Tibial nerve (tissue), 4 donors: Measurements from ENCODE around the gene PRKAB1. TPM values are rescaled to one million over a fixed set of nuclear protein-coding genes. Genes with fewer than 3 reads are reported as not detected.

ENCODE experiments used
- DNase-seq, 2 donors: peaks; one replicate each; pipeline ENCODE4 v3.0.0-alpha.2; 2019; ENCODE audit warnings: low spot score in 2 of 2
- H3K27ac ChIP-seq, 4 donors: fragments of 200-600 bp; sonication (generic) in 3 of 4; one replicate each; pipeline ENCODE4 v1.5.1; 2017 to 2019; ENCODE audit warnings: mild to moderate bottlenecking in 1 of 4
- H3K27me3 ChIP-seq, 2 donors: fragments of 200-600 bp; sonication (generic) in 1 of 2; one replicate each; pipeline versions ENCODE4 v1.5.1 to v1.6.0; 2017 to 2019
- H3K36me3 ChIP-seq, 3 donors: fragments of 200-600 bp; sonication (generic); one replicate each; pipeline ENCODE4 v1.5.1; 2018 to 2019
- H3K4me1 ChIP-seq, 4 donors: fragments of 200-600 bp; sonication (generic) in 3 of 4; one replicate each; pipeline ENCODE4 v1.5.1; 2017 to 2019
- H3K4me3 ChIP-seq, 4 donors: fragments of 200-600 bp; sonication (generic) in 3 of 4; one replicate each; pipeline ENCODE4 v1.5.1; 2017 to 2019; ENCODE audit warnings: mild to moderate bottlenecking in 1 of 4, moderate library complexity in 1 of 4
- H3K9me3 ChIP-seq, 4 donors: fragments of 200-600 bp; sonication (generic) in 3 of 4; one replicate each; pipeline ENCODE4 v1.5.1; 2017 to 2019
- CTCF ChIP-seq, 5 experiments: fragments of 200-600 bp in 3 of 5; fragments of 450-650 bp in 2 of 5; sonication (generic) in 3 of 5; IDR thresholded peaks; one replicate each; pipeline ENCODE4 v1.5.1; 2016 to 2019; ENCODE audit warnings: antibody characterized with exemption in 5 of 5, mild to moderate bottlenecking in 3 of 5, moderate library complexity in 2 of 5
- EP300 ChIP-seq, 2 donors: sonication (generic); formaldehyde crosslinking; IDR thresholded peaks; one replicate each; pipeline ENCODE4 v1.6.1; 2017; ENCODE audit warnings: antibody characterized with exemption in 2 of 2, mild to moderate bottlenecking in 1 of 2
- POLR2A ChIP-seq, 2 donors: fragments of 450-650 bp; IDR thresholded peaks; one replicate each; pipeline ENCODE4 v1.6.1; 2017; ENCODE audit warnings: antibody characterized with exemption in 2 of 2, mild to moderate bottlenecking in 2 of 2, moderate library complexity in 2 of 2
- WGBS, 2 donors: methylation state at CpG; one replicate each; pipeline ENCODE4 v1.1.5; 2018; 5-methylcytosine and 5-hydroxymethylcytosine counted together
- total RNA-seq, 4 donors: library from RNA; depleted of rRNA; stranded (reverse); fragments of >200 nt; gene quantifications; one replicate each; pipeline ENCODE4 v1.1.0, GENCODE V29; 2016

PRKAB1 gene
- total RNA-seq, 4 donors from 2014 or later = 24.5 to 40.6 (median 28.3) TPM

GRCh38 chr12:119693511-119693910 lies 25.6 kb downstream of the PRKAB1 start:
- Histone ChIP-seq H3K9me3 (no peaks in the 10 kb centered on the region), H3K4me1 (peaks cover 0 to 21% (median 4%) of the 10 kb centered on the region in 4 donors), H3K27me3 (no peaks in the 10 kb centered on the region), H3K27ac (peak overlapping the region in 2 of 4 donors; percentile 38 to 64), H3K36me3 (peaks cover 0 to 40% (median 0%) of the 10 kb centered on the region in 3 donors), H3K4me3 (no peak overlapping the region)
- no peak for DNase-seq
- no peak for TF ChIP-seq POLR2A (IDR thresholded peaks at IDR 0.05)
- TF ChIP-seq EP300 (IDR thresholded peaks at IDR 0.05) = no peak
- TF ChIP-seq CTCF (IDR thresholded peaks at IDR 0.05) = no peak
- 70 to 82% methylated on average over 1 of the region's 1 CpG for WGBS, 2 donors

GRCh38 chr12:119694111-119694510 lies 26.2 kb downstream of the PRKAB1 start:
- Histone ChIP-seq H3K27me3 (no peaks in the 10 kb centered on the region), H3K4me3 (no peak overlapping the region), H3K36me3 (peaks cover 0 to 39% (median 0%) of the 10 kb centered on the region in 3 donors), H3K9me3 (no peaks in the 10 kb centered on the region), H3K4me1 (peaks cover 0 to 21% (median 4%) of the 10 kb centered on the region in 4 donors), H3K27ac (no peak overlapping the region)
- DNase-seq = no peak
- WGBS, 2 donors = 94 to 98% methylated on average over 6 of the region's 6 CpGs
- TF ChIP-seq EP300 (IDR thresholded peaks at IDR 0.05) = no peak
- no peak for TF ChIP-seq CTCF (IDR thresholded peaks at IDR 0.05)
- no peak for TF ChIP-seq POLR2A (IDR thresholded peaks at IDR 0.05)

GRCh38 chr12:119695034-119695433 lies 27.1 kb downstream of the PRKAB1 start:
- Histone ChIP-seq H3K27me3 (no peaks in the 10 kb centered on the region), H3K27ac (no peak overlapping the region), H3K4me3 (no peak overlapping the region), H3K9me3 (no peaks in the 10 kb centered on the region), H3K4me1 (peaks cover 0 to 21% (median 4%) of the 10 kb centered on the region in 4 donors), H3K36me3 (peaks cover 0 to 43% (median 0%) of the 10 kb centered on the region in 3 donors)
- no peak for DNase-seq
- TF ChIP-seq POLR2A (IDR thresholded peaks at IDR 0.05) = no peak
- peak in 1 of 5 experiments; percentile 18 for TF ChIP-seq CTCF (IDR thresholded peaks at IDR 0.05)
- WGBS, 2 donors = 69 to 74% methylated on average over 4 of the region's 4 CpGs

GRCh38 chr12:119696943-119697342 lies 29.0 kb downstream of the PRKAB1 start:
- H3K4me1 ChIP-seq = peaks cover 0 to 21% (median 4%) of the 10 kb centered on the region in 4 donors
- 66 to 77% methylated on average over 5 of the region's 5 CpGs for WGBS, 2 donors
- TF ChIP-seq CTCF (IDR thresholded peaks at IDR 0.05) (no peak), POLR2A (IDR thresholded peaks at IDR 0.05) (no peak), EP300 (IDR thresholded peaks at IDR 0.05) (no peak)
- H3K27me3 ChIP-seq = no peaks in the 10 kb centered on the region
- no peak for DNase-seq
- H3K27ac ChIP-seq = no peak overlapping the region
- no peaks in the 10 kb centered on the region for H3K9me3 ChIP-seq
- H3K36me3 ChIP-seq = peaks cover 0 to 53% (median 0%) of the 10 kb centered on the region in 3 donors
- H3K4me3 ChIP-seq = no peak overlapping the region

GRCh38 chr12:119699199-119699760 lies 31.3 kb downstream of the PRKAB1 start:
- Histone ChIP-seq H3K27ac (no peak overlapping the region), H3K4me1 (peaks cover 0 to 4% (median 0%) of the 10 kb centered on the region in 4 donors), H3K27me3 (no peaks in the 10 kb centered on the region), H3K9me3 (no peaks in the 10 kb centered on the region), H3K4me3 (no peak overlapping the region), H3K36me3 (peaks cover 0 to 66% (median 0%) of the 10 kb centered on the region in 3 donors)
- TF ChIP-seq POLR2A (IDR thresholded peaks at IDR 0.05) (no peak), CTCF (IDR thresholded peaks at IDR 0.05) (no peak), EP300 (IDR thresholded peaks at IDR 0.05) (no peak)
- 93 to 94% methylated on average over 11 of the region's 11 CpGs for WGBS, 2 donors
- no peak for DNase-seq
